Measurements from ENCODE around the gene MAEA.

Gene MAEA

DNA sequence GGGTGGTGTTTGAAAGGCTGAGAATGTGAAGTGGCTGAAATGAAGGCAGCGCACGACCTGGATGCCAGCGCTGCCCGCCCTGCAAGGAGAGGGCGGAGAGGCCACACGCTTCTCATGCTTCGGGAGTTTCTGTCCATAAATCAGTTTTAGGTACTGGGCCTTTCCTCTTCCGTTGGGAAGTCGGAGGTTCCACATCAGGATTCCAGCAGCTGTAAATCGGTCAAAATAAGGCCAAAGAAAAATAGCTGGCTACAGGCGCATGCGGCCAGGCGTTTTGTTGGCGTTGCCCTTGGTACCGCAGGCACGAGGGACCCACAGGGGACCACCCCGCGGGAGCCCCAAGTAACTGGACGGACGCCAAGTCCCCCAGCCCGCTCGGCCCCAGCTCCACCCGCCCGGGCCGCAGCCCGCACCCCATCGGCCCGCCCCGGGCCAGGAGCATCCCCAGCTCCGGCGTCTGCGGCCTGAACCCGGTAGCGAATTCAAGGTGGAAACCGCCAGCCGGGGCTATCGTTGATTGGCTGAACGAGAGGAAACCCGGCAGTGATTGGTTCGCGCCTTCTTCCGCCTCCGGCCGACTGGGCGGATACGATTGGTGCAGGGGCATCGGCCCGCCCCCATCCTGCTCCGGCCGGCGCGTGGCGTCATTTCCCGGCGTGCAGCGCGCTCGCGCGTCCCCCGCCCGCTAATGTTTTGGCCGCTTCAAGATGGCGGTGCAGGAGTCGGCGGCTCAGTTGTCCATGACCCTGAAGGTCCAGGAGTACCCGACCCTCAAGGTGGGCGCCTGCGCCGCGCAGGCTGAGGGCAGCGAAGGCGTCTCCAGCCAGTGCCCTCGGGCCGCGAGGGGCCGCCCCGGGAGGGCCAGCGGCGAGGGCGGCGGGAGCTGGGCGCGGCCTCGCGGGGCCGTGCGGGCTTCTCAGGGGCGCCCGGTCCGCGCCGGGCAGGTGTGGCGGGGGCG, at the start of gene MAEA:
Gene MAEA, plus strand, starts transcription at position 685 of the 958 bp plus-strand sequence. Its CDS starts 23 bp downstream, at position 708.
- peak; percentile 90 for DNase-seq

DNA sequence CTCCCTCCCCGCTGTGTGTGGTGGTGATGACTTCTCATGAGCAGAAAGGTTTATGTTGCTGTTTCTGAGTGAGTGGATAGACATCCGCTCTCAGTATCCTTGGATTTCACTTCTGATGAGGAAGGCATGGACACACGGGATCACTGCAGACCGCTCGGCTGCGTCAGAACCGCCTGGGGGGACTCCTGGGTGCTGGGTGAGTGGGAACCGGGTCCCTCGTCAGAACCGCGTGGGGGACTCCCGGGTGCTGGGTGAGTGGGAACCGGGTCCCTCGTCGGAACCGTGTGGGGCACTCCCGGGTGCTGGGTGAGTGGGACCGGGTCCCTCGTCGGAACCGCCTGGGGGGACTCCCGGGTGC, 49.8 kb upstream of the MAEA start:
- no peak for DNase-seq

DNA sequence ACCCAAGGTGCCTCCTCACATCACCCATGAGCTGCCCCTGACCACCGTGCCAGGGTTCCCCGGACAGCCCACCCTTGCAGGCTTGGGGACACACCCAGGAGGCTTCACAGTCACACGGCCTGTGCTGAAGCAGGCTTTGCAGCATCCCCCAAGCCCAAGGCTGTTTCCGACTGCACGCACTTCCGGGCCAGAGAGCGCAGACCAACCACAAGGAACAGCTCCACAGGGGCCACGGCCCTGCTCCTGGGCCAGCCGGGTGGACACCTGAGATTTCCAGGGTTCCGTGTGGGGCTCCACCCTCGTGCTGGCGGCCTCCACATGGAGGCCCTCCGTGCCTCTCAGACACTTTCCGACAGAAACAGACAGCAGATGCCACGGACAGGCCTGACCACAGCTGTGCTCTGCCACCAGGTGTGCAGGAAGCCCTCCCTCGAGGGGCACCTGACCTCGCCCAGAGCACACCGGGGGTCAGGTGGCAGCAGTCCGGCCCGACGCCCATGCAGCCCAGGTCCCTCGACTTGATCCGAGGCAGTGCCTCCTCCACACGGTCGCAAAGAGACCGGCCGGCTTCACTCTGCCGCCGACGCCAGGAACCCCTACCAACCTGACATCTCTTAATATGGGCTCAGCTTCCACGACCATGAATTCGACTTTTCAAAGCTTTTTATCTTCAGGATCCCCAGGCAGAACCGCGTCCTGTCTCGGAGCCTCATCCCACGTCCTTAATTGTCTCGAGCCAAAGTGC, 48.8 kb upstream of the MAEA start:
- no peak for DNase-seq

DNA sequence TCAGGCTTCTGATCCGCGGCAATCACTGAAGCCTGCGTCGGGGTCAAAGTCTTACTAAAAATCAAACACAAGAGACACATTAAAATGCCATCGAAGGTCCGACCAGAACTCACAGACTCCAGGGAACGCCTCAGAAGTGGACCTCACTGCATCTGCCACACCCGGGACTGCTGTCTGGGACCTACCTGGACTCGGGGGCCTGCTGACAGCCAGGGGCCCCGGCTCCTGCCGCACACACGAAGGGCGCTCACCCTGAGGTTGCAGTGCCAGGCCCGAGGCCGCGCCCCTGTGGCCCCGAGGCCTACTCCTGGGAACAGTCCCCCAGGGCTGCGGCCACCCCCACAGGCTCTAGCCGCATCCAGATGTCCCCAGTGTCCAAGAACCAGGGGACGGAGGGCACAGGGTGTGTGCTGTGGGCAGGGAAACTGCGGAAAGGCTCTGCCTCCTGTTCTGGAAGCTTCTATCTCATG, 48.2 kb upstream of the MAEA start:
- DNase-seq = no peak

DNA sequence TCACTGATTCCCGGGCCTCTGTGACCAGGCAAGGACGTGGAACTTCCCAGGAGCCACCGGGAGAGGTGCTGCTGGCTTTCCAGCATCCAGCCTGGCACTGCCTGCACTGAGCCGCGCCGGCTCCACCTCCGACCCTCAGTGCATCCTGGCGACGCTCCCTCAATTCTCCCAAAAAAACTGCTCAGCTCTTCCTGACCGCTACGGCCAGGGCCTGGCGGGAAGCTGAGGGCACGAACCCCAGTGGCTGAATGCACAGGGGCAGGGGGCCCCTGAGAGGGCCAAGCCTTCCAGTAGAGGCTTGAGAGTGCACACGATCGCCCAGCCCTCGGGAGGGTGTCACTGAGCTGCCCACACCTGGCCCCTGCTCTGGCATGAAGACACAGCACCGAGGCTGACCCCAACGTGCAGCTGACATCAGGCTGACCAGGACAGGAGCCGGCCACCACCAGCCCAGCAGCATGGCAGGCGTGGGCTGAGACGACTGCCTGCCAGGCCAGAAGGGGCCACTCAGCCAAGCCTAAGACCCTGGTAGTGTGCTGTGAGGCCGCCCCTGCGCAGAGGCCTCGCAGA, 47.7 kb upstream of the MAEA start:
- DNase-seq = no peak

DNA sequence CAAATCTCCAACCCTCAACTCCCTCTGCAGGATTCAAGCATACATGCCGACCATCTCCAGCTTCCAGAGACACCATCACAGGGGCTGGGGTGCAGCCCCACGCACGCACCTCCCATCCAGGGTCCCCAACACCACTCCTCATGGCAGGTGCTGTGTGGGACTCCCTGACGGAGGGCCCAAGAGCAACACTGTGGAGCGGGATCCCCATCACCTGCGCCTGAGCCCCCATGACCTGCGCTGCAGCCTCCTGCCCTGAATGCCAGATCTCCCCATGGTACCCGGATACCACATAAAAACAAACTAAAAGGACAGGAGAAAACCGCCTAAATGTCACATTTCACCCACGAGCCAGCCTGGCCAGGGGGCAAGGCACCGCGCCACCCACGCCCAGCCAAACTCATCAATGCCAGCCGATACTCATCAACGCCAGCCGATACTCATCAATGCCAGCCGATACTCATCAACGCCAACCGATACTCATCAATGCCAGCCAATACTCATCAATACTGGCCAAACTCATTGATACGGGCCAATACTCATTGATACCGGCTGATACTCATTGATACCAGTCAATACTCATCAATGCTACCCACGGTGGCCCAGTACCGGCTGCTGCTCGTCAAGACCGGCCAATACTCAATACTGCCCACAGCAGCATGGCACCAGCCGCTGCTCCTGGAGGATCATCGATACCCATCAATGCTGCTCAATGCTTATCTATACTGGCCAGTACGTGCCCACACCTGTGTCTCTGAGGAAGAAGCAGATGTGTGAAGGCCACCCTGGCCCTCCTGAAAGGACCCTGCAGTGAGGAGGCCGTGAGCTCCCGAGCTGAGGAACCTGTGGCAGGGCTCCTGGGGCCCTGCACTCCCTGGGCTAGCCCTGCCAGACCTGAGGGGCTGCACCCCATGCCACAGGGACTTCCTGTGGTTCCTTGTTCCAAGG, 46.9 kb upstream of the MAEA start:
- no peak for DNase-seq

DNA sequence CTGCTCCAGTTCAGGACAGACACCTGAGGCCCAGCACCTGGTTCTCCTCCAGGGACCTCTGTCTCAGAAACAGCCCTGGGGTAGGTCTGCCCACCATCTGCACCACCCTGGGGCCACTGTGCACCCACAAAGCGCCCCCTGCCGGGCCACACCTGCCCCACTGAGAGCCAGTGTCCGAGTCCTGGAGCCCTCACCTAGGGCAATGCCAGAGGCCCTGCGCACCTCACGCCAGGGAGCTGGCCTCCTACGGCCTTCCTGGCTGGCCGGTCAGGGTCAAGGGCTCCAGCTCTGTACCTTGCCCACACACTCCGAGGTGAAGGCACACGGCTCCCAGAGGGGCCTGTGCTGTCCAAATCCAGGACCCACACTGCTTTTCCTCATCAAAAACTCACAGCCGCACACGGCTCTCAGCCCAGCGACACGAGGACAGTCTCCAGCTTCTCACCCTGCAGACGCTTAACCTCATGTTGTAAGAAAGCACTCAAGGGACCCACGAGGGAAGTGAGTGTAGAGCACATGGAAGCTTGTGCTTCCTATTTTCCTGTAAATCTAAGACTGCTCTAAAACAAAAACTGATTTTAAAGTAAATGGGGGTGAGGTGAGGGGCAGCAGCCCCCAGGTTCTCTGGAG, 46.1 kb upstream of the MAEA start:
- DNase-seq = no peak

DNA sequence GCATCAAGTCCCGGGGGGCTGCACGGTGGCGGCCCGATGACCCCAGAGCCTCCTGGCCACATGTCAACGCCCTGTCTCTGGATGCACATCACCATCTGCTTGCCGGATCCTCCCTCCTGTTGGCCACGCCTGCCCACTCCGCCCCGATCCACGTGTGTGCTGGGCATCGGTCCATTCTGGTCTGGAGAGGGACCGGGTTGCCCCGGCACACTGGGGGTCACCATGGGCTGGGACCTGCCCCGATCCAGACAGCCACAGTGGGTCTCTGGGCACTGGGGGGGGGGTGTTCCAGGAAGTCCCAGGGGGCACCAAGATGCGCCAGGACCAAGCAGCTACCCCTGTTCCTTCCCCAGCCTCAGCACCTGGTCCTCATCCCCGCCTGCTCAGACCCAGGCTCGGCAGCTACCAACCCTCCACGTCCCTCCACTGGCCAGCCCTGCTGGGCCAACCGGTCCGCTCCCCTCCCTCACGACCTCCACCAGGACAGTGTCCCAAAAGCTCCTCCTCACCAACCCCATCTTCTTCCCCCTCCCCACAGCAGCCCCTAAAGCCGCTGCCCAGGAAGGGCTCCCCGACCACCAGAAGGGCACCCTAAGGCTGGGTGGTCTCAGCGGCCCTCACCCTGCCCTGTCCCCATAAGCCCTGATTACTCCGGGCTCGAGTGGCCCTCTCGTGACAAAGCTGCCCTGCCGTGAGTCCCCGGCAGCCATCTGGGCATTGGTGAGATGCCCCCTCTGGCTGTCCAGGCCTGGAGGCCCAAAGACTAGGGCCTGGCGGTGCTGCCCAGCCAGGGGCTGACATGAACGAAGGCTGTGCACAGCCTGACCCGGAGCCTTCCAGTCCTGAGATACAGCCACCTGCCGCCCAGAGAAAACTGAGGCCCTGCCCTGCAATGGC, 45.4 kb upstream of the MAEA start:
- no peak for DNase-seq

DNA sequence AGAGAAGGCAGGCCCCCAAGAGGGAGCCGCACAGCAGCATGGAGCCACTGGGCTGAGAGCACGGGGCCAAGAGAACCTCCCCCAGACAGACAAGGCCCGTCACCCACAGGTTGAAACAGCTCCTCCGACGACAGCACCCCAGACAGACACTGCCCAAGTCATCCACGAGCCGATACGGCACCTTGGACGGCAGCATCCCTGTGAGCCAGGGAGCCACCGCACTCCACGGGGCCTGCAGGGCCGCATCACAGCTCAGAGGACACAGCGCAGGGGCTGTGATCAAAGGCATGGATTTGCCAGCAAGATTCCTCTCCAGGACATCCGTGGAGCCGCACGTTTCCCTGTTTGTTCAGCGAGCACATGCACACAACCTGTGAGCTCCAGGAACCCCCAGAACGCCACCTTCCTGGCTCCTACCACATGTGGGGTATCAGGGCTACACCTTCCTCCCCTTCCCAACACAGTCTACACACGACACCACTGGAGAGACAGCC, 44.7 kb upstream of the MAEA start:
- DNase-seq = no peak

DNA sequence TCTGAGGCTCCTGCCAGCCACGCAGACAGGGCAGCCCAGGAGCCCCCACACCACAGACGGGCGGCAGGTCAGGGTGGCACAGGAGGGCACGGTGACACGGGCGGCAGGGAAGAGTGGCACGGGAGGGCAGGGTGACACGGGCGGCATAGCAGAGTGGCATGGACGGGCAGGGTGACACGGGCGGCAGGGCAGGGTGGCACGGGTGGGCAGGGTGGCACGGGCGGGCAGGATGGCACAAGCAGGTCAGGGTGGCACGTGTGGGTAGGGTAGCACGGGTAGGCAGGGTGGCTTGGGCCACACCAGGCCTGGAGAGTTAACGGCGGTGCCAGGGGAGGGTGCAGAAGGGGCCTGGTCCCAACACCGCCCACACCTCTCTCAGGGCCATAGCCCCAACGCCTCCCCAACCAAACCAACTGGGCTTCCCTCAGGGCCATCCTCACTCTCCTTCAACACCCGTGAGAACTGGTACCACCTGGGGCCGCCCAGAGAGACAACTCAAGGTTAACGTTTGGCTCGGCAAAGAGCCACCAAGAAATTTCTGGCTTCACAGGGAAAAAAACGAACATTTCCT, 44.1 kb upstream of the MAEA start:
- DNase-seq = no peak

DNA sequence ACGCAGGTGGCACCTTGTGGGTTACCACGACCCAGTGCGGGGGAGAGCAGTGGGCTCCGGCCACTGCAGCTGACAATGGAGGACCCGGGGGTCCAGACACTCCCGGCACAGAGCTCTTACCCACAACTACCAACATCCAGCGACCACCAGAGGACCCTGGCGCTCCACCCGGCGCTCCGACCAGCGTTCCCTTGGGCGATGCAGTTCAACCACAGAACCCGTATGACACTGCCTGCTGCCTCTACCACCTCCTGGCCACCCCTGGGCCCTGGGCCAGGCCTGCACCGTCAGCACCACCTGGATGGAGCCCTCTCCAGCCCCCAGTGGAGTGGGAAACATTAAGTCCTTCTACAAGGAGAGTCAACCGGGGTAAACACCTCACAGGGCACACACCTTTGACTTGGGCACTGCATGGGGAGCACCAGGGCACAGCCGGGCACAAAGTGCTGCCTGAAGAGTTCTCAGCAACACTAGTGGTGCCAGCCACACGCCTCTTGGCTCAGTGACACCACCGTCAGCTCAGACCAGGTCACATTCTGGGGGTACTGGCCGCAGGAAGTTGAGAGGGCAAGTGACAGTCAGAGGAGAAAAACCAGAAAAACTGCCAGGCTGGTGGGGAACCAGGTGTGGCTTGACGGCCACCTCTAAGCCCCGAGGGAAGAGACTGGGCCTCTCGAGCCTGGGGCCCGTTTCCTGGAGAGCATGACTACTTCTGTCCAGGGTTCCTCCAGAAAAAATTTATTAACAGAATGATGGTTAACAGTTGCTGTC, 43.4 kb upstream of the MAEA start:
- no peak for DNase-seq

DNA sequence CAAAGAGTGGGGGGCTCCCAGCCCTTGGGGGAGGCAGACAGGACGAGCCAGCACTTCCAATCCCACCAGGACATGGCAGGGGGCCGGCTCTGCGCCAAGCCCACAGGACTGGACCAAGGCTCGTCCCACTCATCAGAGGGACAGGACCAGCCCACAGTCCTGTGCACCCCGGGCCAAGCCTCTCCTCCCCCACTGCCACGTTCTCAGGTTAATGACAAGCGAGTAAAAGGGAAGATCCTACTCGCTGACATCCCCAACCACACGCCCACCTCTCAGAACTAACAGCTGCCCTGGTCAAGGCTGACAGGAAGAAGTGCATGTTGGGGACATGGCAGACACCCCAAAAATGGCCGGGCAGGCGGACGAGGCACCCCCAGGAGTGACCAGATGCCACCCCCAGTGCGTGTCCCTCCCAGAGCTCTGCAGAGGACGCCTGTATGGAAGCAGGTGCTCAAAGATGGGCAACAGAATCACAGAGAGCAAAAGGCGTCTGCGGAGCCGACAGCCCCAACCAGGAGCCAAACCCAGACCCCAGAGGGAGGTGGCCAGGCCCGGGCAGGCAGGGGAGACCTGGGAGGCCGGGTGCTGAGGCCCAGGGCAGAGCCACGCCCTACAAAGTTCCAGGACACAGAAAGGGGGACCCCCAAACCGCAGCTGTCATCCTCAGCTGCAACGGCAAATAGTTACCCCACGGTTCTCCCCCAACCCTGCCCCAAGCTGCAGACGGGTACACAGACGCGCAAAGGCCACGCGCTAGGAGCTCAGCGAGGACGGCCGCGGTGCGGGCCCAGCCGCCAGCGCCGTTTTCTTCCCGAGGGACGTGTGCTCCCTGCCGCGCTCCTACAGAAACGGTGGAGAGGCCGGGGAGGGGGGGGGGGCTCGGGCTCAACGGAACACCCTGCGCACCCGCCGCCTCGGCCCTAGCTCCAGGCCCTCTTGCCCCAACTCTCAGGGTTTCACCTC, 42.5 kb upstream of the MAEA start:
- DNase-seq = no peak

DNA sequence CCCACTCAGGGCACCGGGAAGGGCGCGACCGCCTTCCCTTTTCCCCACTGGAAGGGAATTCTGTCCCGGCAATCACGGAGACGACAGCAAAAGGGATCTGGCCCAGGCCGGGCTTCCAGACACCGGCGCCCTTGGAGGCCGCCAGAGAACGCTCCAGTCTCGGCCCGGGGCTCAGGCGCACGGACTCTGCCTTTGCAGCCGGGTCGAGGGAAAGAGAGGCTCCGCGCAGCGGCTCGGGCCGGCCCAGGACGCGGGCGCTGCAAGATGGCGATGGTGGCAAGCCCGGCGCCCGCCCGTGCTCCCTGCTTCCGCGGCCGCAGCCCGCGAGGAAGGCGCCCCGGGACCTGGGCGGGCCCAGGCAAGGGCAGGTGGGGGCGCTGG, 41.8 kb upstream of the MAEA start:
- no peak for DNase-seq

DNA sequence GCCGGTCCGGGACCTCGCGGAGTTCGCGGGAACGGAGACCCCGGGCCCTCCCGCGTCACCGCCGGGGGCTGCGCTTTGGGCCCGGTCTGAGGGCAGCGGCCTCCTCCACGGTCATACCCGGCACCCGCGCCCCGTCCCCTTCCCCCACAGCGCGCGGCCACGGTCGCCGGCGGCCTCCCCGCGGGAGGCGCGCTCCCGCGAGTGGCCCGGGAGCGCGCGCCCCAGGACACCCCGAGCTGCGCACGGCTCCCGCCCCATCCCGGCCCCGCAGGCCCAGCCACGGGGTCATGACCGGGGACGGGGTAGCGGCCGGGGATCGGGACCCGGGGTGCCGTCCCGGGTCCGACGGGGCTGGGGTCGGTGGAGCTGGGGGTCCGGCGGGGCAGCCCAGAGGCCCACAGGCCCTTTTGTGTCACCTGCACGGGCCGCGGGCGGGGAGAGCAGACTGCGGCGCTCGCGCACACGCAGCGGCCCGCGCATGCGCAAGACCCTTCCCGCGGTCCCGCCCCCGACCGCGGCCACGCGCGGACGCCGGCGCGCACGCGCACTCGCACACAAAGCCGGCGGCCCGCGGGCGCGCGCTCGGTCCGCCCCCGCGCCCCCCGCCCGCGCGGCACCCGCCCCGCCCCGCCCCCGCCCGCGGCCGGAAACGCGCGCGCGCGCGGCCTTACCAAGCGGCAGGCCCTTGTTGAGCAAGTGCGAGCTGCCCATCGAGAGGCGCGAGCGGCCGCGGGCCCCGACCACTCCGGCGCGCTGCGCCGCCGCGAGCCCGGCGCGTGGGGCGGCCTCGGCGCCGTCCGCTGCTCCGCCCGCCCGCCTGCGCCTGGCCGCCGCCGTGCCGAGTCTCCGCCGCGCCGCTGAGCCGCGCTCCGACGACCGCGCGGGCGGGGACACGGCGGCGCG, 41.2 kb upstream of the MAEA start, which contains the start of gene CTBP1:
Gene CTBP1, minus strand, starts transcription at position 886 of the 903 bp plus-strand sequence. CDS start 7,799 bp downstream, outside the sequence.
- DNase-seq = peak; percentile 46

DNA sequence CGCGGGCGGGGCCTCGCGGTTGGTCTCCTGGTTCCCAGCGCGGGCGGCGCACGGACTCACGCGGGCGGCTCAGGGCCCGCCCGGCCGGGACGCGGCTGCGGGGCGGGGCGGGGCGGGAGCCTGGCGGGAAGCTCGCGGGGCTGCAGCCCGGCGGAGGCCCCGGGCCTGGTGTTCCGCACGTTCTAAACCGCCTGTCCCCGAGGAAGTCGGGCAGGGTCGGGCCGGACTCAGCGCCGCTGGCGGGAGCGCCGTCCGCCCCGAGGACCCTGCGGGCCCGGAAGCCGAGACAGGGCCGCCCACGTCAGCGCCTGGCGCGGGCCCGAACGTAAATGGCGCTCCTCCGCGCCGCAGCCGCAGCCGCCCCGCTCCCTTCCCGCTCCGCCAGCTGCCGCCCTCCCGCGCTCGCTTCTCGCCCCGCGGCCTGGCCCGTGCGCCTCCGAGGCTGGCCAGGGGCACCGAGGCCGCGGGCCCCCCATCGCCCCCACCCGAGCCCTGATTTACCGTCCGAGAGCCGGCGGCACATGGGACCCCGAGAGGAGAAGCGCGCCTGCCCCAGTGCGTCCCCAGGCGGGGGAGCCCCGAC, 40.5 kb upstream of the MAEA start:
- peak; percentile 51 for DNase-seq

DNA sequence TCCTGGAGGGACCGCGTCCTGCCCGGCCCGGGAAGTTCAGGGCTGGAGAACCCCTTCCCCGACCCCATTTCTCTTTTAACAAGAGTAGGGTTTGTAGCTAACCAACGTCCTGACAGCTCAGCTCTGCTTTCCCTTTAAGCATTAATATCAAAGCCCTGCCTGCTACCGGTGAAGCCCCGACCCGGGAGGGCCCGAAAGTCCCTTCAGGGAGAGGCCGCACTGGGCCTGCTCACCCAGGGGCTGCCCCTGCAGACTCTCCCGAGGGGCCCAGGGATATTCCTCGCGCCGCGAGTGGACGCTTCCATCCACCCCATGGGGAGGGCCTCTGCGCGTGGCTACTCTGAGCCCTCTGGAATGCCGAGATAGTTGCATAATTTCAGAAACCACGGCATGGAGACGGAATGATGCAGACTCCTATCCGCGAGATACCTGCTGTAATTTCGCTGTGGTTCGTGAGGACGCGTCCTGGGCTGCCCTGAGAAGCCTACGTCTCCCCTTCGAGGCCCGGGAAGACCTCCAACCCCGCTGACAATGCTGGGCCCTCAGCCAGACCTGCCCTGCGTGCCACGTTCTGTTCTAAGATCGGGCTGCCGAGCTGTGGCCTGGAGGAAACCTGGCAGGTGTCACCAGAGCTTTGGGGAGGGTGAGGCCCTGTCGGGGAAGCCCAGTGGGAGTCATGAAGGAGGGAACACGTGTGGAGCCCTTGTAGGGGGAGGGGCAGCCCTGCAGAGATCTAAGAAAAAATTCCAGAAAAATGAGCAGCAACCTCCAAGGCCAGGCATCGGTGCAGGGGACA, 39.8 kb upstream of the MAEA start:
- no peak for DNase-seq

Measured in NCI-H1048 (cell line).